ENCODE data around the gene OTUB1. TPM values are rescaled to one million over a fixed set of nuclear protein-coding genes. Genes with fewer than 3 reads are reported as not detected.

OTUB1 gene
- total RNA-seq, 6 experiments from 2014 or later, result 23.2 to 35.3 (median 24.7) TPM

DNA sequence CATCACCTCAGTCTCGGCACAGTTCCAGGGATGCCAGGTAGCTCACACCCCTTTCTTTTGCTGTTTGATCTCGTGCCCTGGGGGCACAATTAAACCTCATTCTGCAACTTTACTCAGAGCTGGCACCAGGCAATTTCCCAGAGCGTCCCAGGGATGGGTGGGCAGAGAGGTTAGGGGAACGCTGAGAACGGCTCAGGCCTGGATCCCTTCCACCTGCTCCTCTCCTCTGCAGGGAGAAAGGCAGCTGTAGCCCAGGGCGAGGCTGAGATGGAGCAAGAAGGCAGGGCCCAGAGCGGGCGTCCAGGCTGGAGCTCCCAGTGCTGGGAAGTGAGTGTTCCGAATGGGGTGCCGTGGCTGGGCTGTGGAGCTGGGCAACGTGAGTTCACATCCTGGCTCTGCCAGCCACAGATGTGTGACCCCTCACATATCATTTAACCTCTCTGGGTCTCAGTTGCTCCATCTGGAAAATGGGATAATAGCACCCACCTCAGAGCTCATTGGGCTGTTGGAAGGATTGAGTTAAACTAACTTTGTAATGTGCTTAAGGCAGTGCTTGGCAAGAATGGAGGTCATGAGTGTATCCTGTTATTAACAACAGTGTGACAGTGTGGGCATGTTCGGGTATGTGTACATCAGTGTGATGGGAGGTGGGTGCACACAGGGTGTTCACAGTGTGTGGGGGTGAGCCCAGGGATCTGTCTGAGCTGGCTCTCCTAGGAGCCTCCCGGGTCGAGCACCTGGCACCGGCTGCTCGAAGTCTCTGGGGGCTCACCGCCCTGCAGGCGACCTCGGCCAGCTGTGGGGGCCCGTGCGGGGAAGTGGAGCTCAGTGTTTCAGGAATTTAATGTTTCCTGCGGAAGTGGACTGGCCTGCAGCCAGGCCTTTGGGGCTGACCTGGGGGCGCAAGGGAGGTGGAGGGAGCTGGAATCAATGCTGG, 15.5 kb downstream of the OTUB1 start:
- DNase-seq (peak in 1 of 3 donors; percentile 38), ATAC-seq (no peak)
- no peaks in the 10 kb centered on the region for H3K9me3 ChIP-seq
- no peak for TF ChIP-seq POLR2A (IDR thresholded peaks at IDR 0.05)
- TF ChIP-seq, protein P1, sequence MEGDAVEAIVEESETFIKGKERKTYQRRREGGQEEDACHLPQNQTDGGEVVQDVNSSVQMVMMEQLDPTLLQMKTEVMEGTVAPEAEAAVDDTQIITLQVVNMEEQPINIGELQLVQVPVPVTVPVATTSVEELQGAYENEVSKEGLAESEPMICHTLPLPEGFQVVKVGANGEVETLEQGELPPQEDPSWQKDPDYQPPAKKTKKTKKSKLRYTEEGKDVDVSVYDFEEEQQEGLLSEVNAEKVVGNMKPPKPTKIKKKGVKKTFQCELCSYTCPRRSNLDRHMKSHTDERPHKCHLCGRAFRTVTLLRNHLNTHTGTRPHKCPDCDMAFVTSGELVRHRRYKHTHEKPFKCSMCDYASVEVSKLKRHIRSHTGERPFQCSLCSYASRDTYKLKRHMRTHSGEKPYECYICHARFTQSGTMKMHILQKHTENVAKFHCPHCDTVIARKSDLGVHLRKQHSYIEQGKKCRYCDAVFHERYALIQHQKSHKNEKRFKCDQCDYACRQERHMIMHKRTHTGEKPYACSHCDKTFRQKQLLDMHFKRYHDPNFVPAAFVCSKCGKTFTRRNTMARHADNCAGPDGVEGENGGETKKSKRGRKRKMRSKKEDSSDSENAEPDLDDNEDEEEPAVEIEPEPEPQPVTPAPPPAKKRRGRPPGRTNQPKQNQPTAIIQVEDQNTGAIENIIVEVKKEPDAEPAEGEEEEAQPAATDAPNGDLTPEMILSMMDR (IDR thresholded peaks at IDR 0.05), result no peak
- WGBS (ENCODE audit: insufficient coverage, low coverage, low lambda C conversion rate, missing lambda C conversion rate), result 46% methylated on average over 8 of the region's 23 CpGs
- no peak overlapping the region for H3K4me3 ChIP-seq
- H3K4me1 ChIP-seq, result peaks cover 0 to 12% (median 0%) of the 10 kb centered on the region in 4 donors
- intact Hi-C loops (cut with DNase I), result loop anchor here in 1 of 2 donors (2.0 kb wide), 1 partner anchor 149 kb away; no protein-coding TSS in a partner anchor
- no peak overlapping the region for H3K27ac ChIP-seq
- peaks cover 0 to 6% (median 3%) of the 10 kb centered on the region in 4 donors for H3K36me3 ChIP-seq
- H3K27me3 ChIP-seq, result no peaks in the 10 kb centered on the region

DNA sequence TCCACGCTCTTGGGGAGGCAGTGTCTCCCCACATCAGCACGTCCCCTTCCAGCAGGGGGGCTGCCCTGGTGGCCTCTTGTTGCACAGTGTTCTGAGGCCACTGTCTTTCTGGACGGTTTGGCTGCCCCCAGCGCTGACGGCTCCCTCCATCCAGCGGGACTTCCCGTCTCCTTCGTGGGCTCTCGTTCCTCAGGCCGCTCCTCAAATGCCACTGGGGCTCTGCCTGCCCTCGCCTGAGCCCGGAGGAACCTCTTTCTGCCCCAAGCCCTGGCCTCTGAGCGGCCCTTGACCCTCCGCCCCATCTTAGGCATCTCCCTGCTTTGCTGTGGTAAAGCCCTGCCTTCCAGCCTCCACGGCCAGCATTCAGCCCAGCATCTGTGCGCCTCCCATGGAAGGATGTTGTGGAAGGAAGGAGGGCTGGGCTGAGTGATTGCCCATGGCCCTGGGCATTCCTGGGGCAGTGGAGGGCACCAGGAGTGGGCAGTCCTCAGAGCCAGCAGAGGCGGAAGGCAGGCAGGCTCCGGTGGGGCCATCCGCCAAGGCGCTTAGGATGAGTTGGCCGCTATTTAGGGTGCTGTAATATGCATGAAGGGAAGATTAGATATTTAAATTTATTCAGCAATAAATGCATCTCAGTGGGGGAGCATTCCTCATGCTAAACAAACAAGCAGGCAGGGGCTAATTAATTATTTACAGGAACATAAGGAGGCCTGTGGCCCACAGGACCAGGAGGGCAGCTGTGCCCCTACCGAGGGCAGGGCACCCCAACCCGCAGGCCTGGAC, 17.8 kb downstream of the OTUB1 start:
- Histone ChIP-seq H3K27ac (no peak overlapping the region), H3K4me3 (no peak overlapping the region), H3K4me1 (peaks cover 0 to 18% (median 5%) of the 10 kb centered on the region in 4 donors), H3K9me3 (no peaks in the 10 kb centered on the region), H3K27me3 (no peaks in the 10 kb centered on the region), H3K36me3 (no peaks in the 10 kb centered on the region)
- TF ChIP-seq, protein P1 (IDR thresholded peaks at IDR 0.05), result no peak
- no peak for TF ChIP-seq POLR2A (IDR thresholded peaks at IDR 0.05)
- ATAC-seq, result no peak
- WGBS (ENCODE audit: insufficient coverage, low coverage, low lambda C conversion rate, missing lambda C conversion rate), result 61% methylated on average over 16 of the region's 23 CpGs
- no peak for DNase-seq
- intact Hi-C loops (cut with DNase I), result no loop called here

DNA sequence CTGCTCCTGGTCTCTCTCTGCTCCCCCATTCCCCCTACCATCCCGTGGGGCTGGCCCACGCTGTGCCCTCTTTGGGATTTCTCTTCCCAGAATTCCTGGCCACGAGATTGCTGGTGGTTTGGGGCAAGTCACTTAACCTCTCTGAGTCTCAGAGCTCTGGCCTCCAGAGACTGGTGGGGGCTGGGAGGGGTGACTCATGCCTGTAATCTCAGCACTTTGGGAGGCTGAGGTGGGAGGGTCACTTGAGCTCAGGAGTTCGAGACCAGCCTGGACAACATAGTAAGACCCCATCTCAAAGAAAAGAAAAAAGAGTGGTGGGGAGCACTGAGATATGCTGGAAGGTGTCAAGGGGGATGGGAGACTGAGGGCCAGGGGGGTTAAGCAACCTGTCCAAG, 18.3 kb downstream of the OTUB1 start:
- Histone ChIP-seq H3K27ac (no peak overlapping the region), H3K36me3 (no peaks in the 10 kb centered on the region), H3K4me1 (peaks cover 0 to 18% (median 5%) of the 10 kb centered on the region in 4 donors), H3K27me3 (no peaks in the 10 kb centered on the region), H3K4me3 (no peak overlapping the region), H3K9me3 (no peaks in the 10 kb centered on the region)
- TF ChIP-seq, protein P1 (IDR thresholded peaks at IDR 0.05), result no peak
- no peak for TF ChIP-seq POLR2A (IDR thresholded peaks at IDR 0.05)
- intact Hi-C loops (cut with DNase I), result no loop called here
- no peak for DNase-seq
- WGBS (ENCODE audit: insufficient coverage, low coverage, low lambda C conversion rate, missing lambda C conversion rate), result 87% methylated on average over 4 of the region's 4 CpGs
- ATAC-seq, result no peak

DNA sequence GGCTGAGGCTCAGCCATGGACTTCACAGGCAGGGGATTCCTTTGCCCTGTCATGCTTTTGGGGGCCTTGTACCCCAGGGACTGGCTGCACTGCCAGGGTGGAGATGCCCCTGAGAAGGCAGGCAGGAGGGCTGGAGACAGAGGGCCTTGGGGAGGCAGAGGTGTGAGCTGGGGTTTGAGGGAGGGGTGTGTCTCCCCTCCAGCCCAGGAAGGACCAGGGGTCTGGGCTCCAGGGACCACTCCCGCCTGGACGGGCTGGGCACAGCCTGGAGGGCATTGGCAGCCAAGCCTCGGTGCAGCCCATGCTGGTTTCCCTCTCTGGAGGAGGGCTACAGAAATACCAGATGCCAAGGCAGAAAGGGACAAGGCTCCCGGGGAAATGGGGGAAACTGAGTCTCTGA, 19.5 kb downstream of the OTUB1 start:
- ATAC-seq (no peak), DNase-seq (no peak)
- Histone ChIP-seq H3K27ac (no peak overlapping the region), H3K36me3 (no peaks in the 10 kb centered on the region), H3K9me3 (no peaks in the 10 kb centered on the region), H3K27me3 (no peaks in the 10 kb centered on the region), H3K4me3 (no peak overlapping the region), H3K4me1 (peaks cover 0 to 10% (median 5%) of the 10 kb centered on the region in 4 donors)
- intact Hi-C loops (cut with DNase I), result no loop called here
- no peak for TF ChIP-seq POLR2A (IDR thresholded peaks at IDR 0.05)
- TF ChIP-seq, protein P1 (IDR thresholded peaks at IDR 0.05), result no peak
- WGBS (ENCODE audit: insufficient coverage, low coverage, low lambda C conversion rate, missing lambda C conversion rate), result no CpG with 5 or more reads among the region's 4 CpGs

Data from right lobe of liver (tissue), 6 donors.